DMS 273 treated with DMSO at 0.1 percent for 48 hours (cell line): ENCODE data around the gene NOLC1.

Source experiments
- DNase-seq: peaks from one replicate; lab custom pipeline; 2025; lab: John Stamatoyannopoulos, UW

The NOLC1 gene

DNA sequence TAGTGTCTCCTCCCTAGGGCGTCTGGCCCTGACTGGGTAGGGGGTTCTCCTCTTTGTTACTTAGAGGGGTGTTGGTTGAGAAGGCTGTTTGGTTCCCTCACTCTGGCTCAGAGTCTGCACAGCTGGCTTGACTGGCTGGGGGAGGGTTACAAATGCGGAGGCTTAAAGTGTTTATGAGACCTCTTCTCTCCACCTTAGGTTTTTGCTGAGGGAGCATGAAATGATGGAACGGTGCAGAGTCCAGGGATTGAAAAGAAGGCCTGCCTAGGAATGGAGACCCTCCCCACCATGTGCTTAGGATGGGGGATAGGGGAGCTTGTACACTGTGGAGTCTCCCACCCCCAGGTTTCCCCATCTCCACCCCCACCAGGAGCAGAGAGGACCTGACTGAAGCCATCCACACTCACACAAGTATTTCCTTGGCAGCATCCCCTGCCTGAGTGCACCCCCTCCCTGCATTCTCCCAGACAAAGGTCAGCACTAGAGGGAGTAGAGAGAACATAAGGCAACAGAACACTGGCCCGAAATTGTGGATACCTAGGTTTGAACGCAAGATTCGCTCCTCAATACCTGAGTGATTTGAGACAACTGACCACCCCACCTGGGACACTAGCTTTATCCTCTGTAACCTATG lies 30.3 kb upstream of the NOLC1 start:
- no peak for DNase-seq

DNA sequence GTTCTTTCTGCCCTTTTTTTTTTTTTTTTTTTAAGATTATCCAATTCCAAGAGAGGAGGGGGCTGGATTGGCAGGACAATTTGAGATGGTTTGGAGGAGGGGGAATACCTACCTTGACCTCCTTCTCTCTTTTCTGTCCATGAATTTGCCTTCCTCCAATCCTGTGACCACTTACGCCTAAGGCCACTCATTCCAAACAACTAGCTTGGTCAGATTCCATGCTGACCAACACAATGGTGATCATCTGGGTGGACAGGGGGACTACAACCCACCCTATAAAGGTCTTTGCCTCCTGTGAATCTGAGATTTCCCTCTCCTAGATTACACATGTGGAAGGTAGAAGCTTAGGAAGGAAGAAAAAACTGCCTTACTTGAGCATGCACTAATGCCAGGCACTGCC lies 29.7 kb upstream of the NOLC1 start:
- DNase-seq = no peak

DNA sequence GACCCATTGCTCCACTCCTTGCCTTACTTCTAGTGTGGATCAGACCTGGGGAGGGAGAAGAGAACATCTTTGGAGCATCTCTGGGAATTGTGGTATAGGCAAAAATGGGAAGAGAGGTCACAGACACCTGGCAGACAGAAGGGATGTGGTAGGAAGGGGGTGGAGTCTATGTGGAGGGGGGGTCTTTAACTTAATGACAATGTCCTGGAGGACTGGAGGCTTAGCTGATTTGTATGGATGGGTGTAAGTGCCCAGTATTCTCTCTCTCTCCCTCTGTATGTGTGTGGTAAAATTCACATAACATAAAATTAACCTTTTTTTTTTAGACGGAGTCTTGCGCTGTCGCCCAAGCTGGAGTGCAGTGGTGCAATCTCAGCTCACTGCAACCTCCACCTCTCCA lies 29.0 kb upstream of the NOLC1 start:
- DNase-seq = no peak

DNA sequence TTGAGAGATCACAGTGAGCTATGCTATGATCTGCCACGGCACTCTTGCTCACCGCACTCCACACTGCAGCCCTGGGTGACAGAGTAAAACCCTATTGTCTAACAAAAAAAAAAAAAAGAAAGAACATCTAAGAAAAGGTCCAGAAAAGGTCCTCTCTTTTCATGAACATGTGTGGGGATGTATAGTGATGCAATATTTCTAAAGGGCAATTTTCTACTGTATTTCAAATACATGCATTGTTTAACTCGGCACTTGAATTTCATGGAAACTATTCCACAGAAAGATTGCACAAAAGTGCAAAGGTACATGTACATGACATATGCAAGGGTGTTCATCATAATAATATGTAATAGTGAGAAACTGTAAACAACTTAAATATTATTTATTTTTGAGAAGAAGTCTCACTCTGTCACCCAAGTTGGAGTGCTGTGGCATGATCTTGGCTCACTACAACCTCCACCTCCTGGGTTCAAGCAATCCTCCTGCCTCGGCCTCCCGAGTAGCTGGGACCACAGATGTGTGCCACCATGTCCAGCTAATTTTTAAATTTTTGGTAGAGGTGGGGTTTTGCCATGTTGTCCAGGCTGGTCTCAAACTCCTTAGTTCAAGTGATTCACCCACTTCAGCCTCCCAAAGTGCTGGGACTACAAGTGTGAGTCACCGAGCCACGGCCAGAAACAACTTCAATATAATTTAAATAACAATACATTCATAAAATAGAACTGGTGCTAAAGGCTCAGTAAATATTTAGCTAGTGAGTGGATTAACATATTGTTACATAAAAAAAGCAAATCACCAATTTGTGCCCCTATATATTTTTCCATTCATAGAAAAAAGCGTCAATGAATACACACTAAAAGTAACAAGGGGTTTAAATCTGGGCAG lies 20.7 kb upstream of the NOLC1 start:
- DNase-seq = no peak

DNA sequence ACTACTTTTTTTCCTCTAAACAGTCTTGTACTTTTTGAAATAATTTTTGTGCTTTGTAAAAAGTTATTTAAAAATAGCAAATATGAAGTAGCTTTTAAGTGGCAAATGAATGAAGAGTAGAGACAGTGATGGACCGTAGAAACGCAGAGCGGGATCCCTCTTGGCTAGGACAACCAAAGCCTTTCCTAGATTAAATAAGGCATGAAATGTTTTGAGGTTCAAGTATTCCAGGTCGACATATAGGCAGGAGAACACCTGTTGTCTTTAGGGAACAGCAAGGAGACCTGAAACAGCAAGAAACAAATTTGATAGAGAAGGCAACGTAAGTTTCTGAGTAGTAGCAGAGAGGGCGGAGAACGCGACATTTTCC lies 20.0 kb upstream of the NOLC1 start:
- DNase-seq = no peak

DNA sequence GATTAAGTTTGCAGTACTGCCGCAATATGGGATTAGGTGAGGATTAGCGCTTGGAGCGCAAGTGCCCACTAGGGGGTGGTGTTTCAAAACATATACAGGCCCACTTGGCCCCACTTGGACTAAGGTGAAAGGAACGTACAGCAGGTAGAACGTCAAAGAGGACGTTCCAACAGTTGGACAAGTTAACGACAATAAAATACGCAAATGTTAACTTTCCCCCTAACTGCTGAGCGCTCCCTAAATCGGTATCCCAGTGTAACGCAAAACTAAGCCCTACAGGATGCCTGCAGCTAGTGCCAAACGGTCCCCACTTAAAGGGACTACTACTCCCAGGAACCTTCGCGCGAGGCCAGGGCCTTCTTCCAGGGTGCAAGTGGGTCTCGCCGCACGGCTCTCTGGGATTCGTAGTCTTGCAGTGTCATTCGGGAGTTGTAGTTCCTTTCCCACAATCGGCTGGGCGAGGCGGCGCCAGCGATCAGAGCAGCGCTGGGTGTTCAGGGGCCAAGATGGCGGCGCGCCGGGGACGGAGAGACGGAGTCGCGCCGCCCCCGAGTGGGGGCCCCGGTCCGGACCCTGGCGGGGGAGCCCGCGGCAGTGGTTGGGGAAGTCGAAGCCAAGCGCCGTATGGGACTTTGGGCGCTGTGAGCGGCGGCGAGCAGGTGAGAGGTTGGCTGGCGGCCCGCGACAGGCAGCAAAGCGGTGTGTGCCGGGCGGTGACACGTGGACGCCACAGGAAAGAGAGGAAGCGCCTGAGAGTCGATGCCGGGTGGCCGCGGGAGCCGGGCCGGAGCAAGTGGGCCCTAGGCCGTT lies 19.4 kb upstream of the NOLC1 start, which contains the start of gene PPRC1:
Gene PPRC1 (plus strand): TSS at position 478 of the 810 bp plus-strand sequence. CDS start 29 bp downstream, at position 507.
- DNase-seq = peak; percentile 95

DNA sequence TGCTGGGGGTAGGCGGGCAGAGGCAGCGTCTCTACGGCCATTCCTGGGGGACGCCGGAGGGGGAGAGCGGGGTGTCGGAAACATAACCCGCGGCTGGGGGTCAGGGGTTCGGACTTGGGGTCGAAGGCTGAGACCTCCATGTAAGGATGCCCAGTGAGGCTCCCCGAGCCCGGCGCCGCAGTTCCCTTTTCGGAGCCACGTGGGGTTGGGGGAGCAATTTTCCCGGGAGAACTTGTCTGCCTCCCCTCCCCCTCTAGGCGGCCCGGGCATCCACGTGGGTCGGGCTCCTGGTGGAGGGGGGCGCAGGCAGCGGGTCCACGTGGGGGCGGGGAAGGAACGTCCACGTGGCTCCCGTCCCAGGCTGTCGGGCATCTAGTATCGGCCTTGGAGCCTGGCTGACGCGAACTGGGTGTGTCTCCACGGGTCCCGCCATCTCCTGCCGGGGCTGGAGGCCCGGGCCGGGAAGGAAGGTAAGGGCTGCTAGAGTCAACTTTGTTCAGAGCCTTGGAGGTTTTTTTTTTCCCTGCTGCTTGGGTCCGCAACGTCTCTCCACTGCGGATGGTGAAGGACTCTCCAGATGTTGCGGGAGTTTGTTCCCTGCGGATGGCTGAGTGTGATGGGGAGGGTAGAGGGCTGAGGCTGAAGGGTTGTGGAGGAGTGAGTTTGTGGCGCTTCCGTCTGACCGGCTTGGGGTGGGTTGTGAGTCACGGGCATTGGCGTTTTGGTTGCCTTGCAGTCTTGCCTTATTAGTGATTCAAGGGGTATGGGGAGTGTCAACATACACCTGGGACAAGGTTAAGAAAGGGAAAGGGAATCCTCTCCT lies 18.6 kb upstream of the NOLC1 start:
- peak; percentile 31 for DNase-seq

DNA sequence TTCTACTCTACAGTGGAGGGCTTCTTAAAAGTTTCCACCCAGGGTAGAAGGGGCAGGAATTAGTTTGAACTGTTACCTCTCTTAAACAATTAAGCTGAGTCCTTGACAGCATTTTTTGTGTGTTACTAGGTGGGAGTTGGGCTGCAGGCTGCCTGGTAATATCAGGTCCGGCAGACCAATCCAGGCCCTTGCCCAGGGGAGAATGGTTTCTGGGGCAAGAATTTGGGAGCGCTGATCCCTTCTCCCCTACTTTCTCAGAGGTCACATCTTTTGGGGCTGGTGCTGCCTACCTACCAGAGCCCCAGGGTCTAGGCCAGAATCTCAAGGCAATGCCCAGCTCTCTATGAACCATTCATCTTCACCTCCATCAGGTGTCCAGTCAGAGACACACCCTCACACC lies 17.8 kb upstream of the NOLC1 start:
- DNase-seq = no peak

DNA sequence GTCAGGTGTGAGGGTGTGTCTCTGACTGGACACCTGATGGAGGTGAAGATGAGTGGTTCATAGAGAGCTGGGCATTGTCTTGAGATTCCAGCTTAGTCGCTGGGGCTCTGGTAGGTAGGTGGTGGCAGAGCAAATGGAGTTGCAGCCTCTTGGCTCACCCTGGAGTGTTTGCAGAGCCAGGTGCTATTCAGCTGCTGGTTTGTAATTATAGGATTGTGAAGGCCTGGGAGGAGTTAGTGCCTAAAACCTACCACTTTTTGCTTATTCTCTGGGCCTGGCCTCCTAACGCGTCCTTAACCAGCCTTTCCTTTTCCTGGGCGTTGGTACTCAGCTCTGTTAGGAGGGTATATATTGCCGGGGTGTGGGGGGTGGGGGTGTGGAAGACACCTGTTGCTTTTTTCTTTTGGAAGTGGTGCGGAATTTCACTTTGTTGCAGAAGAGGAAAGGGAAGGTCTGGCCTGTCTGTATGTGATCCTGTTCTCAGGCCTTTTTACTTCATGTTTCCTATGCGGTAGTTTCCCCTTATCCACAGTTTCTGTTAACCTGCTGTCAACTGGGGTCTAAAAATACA lies 16.1 kb upstream of the NOLC1 start:
- no peak for DNase-seq

DNA sequence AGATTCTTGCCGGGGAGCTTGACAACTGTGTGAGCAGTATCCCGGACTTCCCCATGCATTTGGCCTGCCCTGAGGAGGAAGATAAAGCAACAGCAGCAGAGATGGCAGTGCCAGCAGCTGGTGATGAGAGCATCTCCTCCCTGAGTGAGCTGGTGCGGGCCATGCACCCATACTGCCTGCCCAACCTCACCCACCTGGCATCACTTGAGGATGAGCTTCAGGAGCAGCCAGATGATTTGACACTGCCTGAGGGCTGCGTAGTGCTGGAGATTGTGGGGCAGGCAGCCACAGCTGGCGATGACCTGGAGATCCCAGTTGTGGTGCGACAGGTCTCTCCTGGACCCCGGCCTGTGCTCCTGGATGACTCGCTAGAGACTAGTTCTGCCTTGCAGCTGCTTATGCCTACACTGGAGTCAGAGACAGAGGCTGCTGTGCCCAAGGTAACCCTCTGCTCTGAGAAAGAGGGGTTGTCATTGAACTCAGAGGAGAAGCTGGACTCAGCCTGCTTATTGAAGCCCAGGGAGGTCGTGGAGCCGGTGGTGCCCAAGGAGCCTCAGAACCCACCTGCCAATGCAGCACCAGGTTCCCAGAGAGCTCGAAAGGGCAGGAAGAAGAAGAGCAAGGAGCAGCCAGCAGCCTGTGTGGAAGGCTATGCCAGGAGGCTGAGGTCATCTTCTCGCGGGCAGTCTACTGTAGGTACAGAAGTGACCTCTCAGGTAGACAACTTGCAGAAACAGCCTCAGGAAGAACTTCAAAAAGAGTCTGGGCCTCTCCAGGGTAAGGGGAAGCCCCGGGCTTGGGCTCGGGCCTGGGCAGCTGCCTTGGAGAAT lies 12.7 kb upstream of the NOLC1 start:
- no peak for DNase-seq

DNA sequence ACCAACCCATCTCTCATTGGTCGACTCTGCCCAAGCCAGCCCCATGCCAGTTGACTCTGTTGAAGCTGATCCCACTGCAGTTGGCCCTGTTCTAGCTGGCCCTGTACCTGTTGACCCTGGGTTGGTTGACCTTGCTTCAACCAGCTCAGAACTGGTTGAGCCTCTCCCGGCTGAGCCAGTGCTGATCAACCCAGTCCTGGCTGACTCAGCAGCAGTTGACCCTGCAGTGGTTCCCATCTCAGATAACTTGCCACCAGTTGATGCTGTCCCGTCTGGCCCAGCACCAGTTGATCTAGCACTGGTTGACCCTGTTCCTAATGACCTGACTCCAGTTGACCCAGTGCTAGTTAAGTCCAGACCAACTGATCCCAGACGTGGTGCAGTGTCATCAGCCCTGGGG lies 12.0 kb upstream of the NOLC1 start:
- no peak for DNase-seq

DNA sequence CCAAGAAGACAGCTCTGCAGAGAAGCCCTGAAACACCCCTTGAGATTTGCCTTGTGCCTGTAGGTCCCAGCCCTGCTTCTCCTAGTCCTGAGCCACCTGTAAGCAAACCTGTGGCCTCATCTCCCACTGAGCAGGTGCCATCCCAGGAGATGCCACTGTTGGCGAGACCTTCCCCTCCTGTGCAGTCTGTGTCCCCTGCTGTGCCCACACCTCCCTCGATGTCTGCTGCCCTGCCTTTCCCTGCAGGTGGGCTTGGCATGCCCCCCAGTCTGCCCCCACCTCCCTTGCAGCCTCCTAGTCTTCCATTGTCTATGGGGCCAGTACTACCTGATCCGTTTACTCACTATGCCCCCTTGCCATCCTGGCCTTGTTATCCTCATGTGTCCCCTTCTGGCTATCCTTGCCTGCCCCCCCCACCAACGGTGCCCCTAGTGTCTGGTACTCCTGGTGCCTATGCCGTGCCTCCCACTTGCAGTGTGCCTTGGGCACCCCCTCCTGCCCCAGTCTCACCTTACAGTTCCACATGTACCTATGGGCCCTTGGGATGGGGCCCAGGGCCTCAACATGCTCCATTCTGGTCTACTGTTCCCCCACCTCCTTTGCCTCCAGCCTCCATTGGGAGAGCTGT lies 11.2 kb upstream of the NOLC1 start:
- no peak for DNase-seq

DNA sequence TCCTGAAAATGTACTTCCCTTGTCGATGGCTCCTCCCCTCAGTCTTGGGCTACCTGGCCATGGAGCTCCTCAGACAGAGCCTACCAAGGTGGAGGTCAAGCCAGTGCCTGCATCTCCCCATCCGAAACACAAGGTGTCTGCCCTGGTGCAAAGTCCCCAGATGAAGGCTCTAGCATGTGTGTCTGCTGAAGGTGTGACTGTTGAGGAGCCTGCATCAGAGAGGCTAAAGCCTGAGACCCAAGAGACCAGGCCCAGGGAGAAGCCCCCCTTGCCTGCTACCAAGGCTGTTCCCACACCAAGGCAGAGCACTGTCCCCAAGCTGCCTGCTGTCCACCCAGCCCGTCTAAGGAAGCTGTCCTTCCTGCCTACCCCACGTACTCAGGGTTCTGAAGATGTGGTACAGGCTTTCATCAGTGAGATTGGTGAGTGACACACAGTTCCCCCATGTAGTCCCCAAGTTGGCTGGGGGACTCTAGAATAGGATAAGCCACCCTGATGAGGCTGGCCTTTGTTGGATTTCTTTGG lies 10.5 kb upstream of the NOLC1 start:
- DNase-seq = no peak

DNA sequence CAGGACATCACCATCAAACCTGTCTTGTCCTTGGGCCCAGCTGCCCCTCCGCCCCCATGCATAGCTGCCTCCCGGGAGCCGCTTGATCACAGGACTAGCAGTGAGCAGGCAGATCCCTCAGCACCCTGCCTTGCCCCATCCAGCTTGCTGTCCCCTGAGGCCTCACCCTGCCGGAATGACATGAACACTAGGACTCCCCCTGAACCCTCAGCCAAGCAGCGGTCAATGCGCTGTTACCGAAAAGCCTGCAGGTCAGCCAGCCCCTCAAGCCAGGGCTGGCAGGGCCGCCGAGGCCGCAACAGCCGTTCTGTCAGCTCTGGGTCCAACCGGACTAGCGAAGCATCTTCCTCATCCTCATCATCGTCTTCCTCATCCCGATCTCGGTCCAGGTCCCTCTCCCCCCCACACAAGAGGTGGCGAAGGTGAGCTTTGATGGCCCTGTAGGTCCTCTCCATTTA lies 5.2 kb upstream of the NOLC1 start:
- DNase-seq = no peak

DNA sequence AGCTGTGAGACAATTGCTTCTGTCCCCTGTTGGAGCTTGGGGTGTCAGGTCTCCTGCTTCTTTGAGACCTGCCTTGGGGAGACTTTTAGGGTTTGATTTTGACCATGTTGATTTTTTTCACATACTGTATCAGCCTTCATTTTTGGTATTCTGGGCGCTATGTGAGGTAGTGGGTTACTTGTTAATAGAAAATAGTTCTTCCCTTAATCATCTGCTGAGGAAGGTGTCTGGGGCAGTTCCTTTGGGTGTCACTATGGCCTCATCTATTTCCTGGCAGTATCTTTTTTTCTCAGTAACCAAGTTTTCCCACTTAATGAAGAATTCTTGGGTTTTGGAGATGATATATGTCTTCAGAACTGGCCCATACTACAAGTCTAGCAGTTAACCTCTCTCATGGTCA lies 4.6 kb upstream of the NOLC1 start:
- no peak for DNase-seq

DNA sequence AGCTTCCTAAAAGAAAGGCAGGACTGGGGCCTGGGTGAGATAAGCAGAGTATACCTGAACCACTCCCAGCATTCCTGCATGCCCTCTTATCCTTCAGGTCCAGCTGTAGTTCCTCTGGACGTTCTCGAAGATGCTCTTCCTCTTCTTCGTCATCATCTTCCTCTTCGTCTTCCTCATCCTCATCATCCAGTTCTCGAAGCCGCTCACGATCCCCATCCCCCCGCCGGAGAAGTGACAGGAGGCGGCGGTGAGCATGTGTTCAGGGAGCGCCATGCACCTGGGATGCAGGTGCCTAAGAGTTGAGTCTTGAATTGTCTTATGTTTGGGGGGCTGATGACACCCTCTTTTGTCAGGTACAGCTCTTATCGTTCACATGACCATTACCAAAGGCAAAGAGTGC lies 3.9 kb upstream of the NOLC1 start:
- no peak for DNase-seq

DNA sequence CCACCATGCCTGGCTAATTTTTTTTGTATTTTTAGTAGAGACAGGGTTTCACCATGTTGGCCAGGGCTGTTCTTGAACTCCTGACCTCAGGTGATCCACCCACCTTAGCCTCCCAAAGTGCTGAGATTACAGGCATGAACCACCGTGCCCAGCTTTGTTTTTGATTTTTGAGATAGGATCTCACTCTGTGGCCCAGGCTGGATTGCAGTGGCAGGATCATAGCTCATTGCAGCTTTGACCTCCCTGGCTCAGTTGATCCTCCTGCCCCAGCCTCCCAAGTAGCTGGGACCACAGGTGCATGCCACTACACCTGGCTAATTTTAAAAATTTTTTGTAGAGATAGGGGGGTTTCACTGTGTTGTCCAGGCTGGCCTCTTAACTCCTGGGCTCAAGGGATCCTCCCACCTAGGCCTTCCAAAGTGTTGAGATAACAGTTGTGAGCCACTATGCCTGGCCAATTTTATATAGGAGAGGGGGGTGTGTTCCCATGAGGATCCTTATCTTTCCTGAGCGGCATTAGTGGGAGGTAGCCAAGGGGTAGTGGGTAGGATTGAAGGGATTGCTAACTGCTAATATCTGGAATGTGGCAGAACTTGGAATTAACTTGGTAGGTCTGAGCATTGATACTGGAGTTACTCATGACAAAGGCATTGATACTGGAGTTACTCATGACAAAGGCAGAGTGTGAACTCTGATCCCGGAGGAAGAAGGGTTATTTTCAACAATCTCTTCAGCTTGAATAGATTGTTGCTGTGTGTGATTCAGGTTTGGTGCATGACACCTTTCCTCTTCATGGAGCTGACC lies 1.0 kb upstream of the NOLC1 start:
- DNase-seq = no peak

DNA sequence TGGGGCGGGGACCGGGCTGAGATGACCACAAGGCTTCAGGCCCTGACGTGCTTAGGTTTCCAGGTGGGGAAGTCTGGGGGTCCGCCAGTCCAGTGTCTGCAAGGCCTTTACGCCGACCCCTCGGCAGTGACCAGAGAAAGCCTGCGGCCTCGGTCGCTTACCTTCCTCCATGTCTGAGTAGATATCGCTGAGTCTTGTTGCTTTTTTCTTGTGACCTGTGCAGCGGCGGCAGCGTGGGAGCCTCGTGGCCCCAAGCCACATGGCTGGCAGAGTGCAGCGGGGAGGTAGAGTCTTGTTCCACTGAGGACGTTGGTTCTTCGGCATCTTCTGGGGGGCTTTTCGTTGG lies 329 bp downstream of the NOLC1 start:
- DNase-seq = no peak

DNA sequence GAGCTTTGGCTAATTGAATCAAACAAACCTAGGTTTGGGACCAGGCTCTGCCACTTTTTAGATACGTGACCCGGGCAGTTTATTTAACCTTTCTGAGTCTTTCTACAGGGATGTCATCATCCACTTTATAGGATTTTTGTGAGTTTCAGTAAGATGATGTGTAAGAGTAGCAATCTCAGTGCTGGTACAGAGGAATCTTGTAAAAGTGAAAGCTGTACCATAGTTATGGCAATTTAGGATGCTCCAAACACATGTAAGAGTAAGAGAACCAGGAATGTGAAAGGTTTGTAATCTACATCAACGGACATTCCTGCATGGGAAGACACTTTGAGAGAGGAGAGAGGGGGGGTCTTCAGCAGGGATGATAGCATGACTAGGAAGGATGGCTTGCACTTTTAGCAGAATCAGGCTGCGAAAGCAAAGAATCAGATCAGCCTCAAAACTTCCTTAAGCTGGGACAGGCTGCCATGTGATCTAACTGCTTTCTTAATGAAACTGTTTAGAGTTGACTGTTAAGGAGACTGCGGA lies 968 bp downstream of the NOLC1 start:
- DNase-seq = no peak
